Liver (tissue), 9 donors: ENCODE data around the gene KCNC4. TPM values are rescaled to one million over a fixed set of nuclear protein-coding genes. Genes with fewer than 3 reads are reported as not detected.

ENCODE experiments used
- DNase-seq: peaks from one replicate; pipeline ENCODE4 v3.0.0-alpha.2; 2017; ENCODE audit warnings: low spot score
- H3K27ac ChIP-seq, 2 donors: one replicate each; pipeline ENCODE4 v1.7.0; 2013; ENCODE audit warnings: inconsistent platforms in 2 of 2, low read length in 2 of 2, control low read depth in 1 of 2, low read depth in 1 of 2, mild to moderate bottlenecking in 1 of 2
- H3K27me3 ChIP-seq, 4 donors: one replicate each; pipeline versions ENCODE4 v1.6.1 to v1.7.0; 2013; ENCODE audit warnings: low read length in 3 of 4, inconsistent platforms in 1 of 4, mild to moderate bottlenecking in 1 of 4, moderate library complexity in 1 of 4; ENCODE audit not compliant: control insufficient read depth in 4 of 4, insufficient read depth in 4 of 4
- H3K36me3 ChIP-seq, 4 donors: one replicate each; pipeline versions ENCODE4 v1.6.1 to v1.7.0; 2013; ENCODE audit warnings: low read length in 3 of 4, mild to moderate bottlenecking in 3 of 4, low read depth in 1 of 4, moderate library complexity in 1 of 4; ENCODE audit not compliant: control insufficient read depth in 4 of 4, insufficient read depth in 3 of 4
- H3K4me1 ChIP-seq, 4 donors: one replicate each; pipeline versions ENCODE4 v1.6.1 to v1.7.0; 2013; ENCODE audit warnings: low read length in 3 of 4, mild to moderate bottlenecking in 3 of 4, moderate library complexity in 1 of 4; ENCODE audit not compliant: control insufficient read depth in 4 of 4, insufficient read depth in 4 of 4
- H3K4me3 ChIP-seq, 3 donors: one replicate each; pipeline versions ENCODE4 v1.6.1 to v1.7.0; 2013; ENCODE audit warnings: low read length in 3 of 3, control low read depth in 1 of 3, low read depth in 1 of 3, mild to moderate bottlenecking in 1 of 3
- H3K9ac ChIP-seq, 2 donors: one replicate each; pipeline ENCODE4 v1.7.0; 2013; ENCODE audit warnings: low read length in 2 of 2, mild to moderate bottlenecking in 2 of 2, moderate library complexity in 2 of 2, control low read depth in 1 of 2, low read depth in 1 of 2
- H3K9me3 ChIP-seq, 4 donors: one replicate each; pipeline versions ENCODE4 v1.6.1 to v1.7.0; 2013; ENCODE audit warnings: low read length in 3 of 4; ENCODE audit not compliant: control insufficient read depth in 4 of 4
- ATF3 ChIP-seq: IDR thresholded peaks from 2 replicates; pipeline ENCODE4 v1.6.1; 2016; ENCODE audit warnings: antibody characterized with exemption
- EGR1 ChIP-seq, 2 donors: IDR thresholded peaks; 2 replicates each; pipeline ENCODE4 v1.6.1; 2016 to 2018; ENCODE audit warnings: antibody characterized with exemption in 2 of 2, low read depth in 2 of 2
- FOXA2 ChIP-seq: IDR thresholded peaks from 2 replicates; pipeline ENCODE4 v1.6.1; 2016; ENCODE audit warnings: antibody characterized with exemption
- GABPA ChIP-seq, 2 donors: IDR thresholded peaks in 1 of 2; conservative IDR thresholded peaks in 1 of 2; 2 replicates each; pipeline ENCODE4 v1.6.1; 2016; ENCODE audit warnings: antibody characterized with exemption in 2 of 2, mild to moderate bottlenecking in 1 of 2, moderate library complexity in 1 of 2
- HNF4A ChIP-seq, 2 donors: conservative IDR thresholded peaks; 2 replicates each; pipeline ENCODE4 v1.6.1; 2016; ENCODE audit warnings: antibody characterized with exemption in 2 of 2, mild to moderate bottlenecking in 2 of 2
- HNF4G ChIP-seq: IDR thresholded peaks from 2 replicates; pipeline ENCODE4 v1.6.1; 2016; ENCODE audit warnings: antibody characterized with exemption
- JUND ChIP-seq, 2 donors: IDR thresholded peaks; 2 replicates each; pipeline ENCODE4 v1.6.1; 2016; ENCODE audit warnings: antibody characterized with exemption in 2 of 2
- NR2F2 ChIP-seq: IDR thresholded peaks from 2 replicates; pipeline ENCODE4 v1.6.1; 2016; ENCODE audit warnings: antibody characterized with exemption
- RAD21 ChIP-seq, 2 donors: IDR thresholded peaks; 2 replicates each; pipeline ENCODE4 v1.6.1; 2016; ENCODE audit warnings: antibody characterized with exemption in 2 of 2, mild to moderate bottlenecking in 2 of 2
- REST ChIP-seq: IDR thresholded peaks from 2 replicates; pipeline ENCODE4 v1.6.1; 2016; ENCODE audit warnings: antibody characterized with exemption, mild to moderate bottlenecking
- RXRA ChIP-seq, 2 donors: IDR thresholded peaks; 2 replicates each; pipeline ENCODE4 v1.6.1; 2017 to 2018; ENCODE audit warnings: antibody characterized with exemption in 2 of 2, mild to moderate bottlenecking in 1 of 2
- SP1 ChIP-seq: IDR thresholded peaks from 2 replicates; pipeline ENCODE4 v1.6.1; 2018; ENCODE audit warnings: antibody characterized with exemption, mild to moderate bottlenecking
- TAF1 ChIP-seq: conservative IDR thresholded peaks from 2 replicates; pipeline ENCODE4 v1.6.1; 2016; ENCODE audit warnings: antibody characterized with exemption, mild to moderate bottlenecking
- ZBTB33 ChIP-seq: IDR thresholded peaks from 2 replicates; pipeline ENCODE4 v1.6.1; 2016; ENCODE audit warnings: antibody characterized with exemption
- WGBS: extraction: QIAGEN DNeasy Blood & Tissue Kit; methylation state at CpG from one replicate; pipeline ENCODE4 v1.1.7; 2013; 5-methylcytosine and 5-hydroxymethylcytosine counted together
- polyA plus RNA-seq, 2 donors: library from polyadenylated mRNA; stranded (reverse) in 1 of 2; unstranded in 1 of 2; fragments of 200-250 nt in 1 of 2; fragments of >200 nt in 1 of 2; fragmentation: Nextera tagmentation in 1 of 2; extraction: Ambion mirVana in 1 of 2; gene quantifications; one replicate each; pipeline versions ENCODE4 v1.2.1 to v1.2.3, GENCODE V29; 2013 to 2015
- total RNA-seq, 2 donors: library from RNA; depleted of rRNA; stranded (reverse); fragments of >200 nt; gene quantifications; one replicate each; pipeline ENCODE4 v1.2.3, GENCODE V29; 2014
- TF ChIP-seq, protein P1 (sequence below): fragments of 150-350 bp; IDR thresholded peaks from 2 replicates; pipeline ENCODE4 v1.5.1; 2017; ENCODE audit warnings: improper control_type of control experiment, low read depth, low read length; ENCODE audit not compliant: missing input control
- TF ChIP-seq, protein P2 (sequence below): IDR thresholded peaks from 2 replicates; pipeline ENCODE4 v1.6.1; 2016; ENCODE audit warnings: antibody characterized with exemption
- donor health status: healthy.
- donor health status: healthy.
- donor health status: healthy.
- donor health status: healthy.
- donor health status: healthy.

KCNC4 gene
- total and polyA plus RNA-seq, 4 donors: 0.46 to 2.5 (median 1.5) TPM

- Histone ChIP-seq H3K36me3 (no peaks in the 10 kb centered on the region), H3K27ac (no peak overlapping the region), H3K27me3 (no peaks in the 10 kb centered on the region), H3K4me1 (no peaks in the 10 kb centered on the region), H3K9ac (no peak overlapping the region), H3K9me3 (no peaks in the 10 kb centered on the region), H3K4me3 (no peak overlapping the region)
- WGBS: 90% methylated on average over 12 of the region's 12 CpGs
- no peak for DNase-seq
- TF ChIP-seq FOXA2: no peak
These were observed 18.3 kb downstream of the KCNC4 start for GRCh38 chr1:110228381-110228780.

DNA sequence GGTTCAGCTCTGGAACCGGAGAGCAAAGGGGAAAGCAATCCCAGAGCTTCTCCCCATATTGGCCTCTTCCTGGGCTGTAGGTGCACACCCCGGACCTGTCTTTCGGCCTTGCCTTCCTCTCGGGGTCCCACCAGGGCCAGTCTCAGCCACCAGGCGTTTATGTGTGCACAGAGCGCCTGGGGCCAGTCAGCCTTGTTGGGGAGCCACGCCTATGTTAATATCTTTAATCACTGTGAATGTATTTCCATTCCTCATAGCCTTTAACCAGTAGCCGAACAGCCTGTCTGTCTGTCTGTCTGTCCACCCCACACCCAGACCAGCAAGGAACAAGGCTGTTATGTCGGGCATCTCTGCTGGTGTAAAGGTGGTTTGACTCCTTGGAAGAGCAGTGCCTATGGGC, 18.8 kb downstream of the KCNC4 start:
- WGBS: 89% methylated on average over 9 of the region's 9 CpGs
- Histone ChIP-seq H3K36me3 (no peaks in the 10 kb centered on the region), H3K9ac (no peak overlapping the region), H3K27me3 (no peaks in the 10 kb centered on the region), H3K9me3 (no peaks in the 10 kb centered on the region), H3K4me1 (no peaks in the 10 kb centered on the region), H3K27ac (no peak overlapping the region), H3K4me3 (no peak overlapping the region)
- TF ChIP-seq REST (no peak), RAD21 (IDR thresholded peaks at IDR 0.05) (no peak)
- no peak for DNase-seq

- no peak overlapping the region for H3K27ac ChIP-seq
- no peak overlapping the region for H3K4me3 ChIP-seq
- no peak overlapping the region for H3K9ac ChIP-seq
- 86% methylated on average over 21 of the region's 21 CpGs for WGBS
- no peaks in the 10 kb centered on the region for H3K4me1 ChIP-seq
- no peaks in the 10 kb centered on the region for H3K36me3 ChIP-seq
- H3K27me3 ChIP-seq: no peaks in the 10 kb centered on the region
- no peak for DNase-seq
- no peaks in the 10 kb centered on the region for H3K9me3 ChIP-seq
- TF ChIP-seq FOXA2: no peak
- no peak for TF ChIP-seq HNF4A (conservative IDR thresholded peaks at IDR 0.05)
- no peak for TF ChIP-seq GABPA (IDR thresholded peaks at IDR 0.05 in 1 of 2, conservative IDR thresholded peaks at IDR 0.05 in 1 of 2)
- TF ChIP-seq HNF4G: no peak
- TF ChIP-seq TAF1: no peak
- TF ChIP-seq REST: no peak
- TF ChIP-seq, protein P1, sequence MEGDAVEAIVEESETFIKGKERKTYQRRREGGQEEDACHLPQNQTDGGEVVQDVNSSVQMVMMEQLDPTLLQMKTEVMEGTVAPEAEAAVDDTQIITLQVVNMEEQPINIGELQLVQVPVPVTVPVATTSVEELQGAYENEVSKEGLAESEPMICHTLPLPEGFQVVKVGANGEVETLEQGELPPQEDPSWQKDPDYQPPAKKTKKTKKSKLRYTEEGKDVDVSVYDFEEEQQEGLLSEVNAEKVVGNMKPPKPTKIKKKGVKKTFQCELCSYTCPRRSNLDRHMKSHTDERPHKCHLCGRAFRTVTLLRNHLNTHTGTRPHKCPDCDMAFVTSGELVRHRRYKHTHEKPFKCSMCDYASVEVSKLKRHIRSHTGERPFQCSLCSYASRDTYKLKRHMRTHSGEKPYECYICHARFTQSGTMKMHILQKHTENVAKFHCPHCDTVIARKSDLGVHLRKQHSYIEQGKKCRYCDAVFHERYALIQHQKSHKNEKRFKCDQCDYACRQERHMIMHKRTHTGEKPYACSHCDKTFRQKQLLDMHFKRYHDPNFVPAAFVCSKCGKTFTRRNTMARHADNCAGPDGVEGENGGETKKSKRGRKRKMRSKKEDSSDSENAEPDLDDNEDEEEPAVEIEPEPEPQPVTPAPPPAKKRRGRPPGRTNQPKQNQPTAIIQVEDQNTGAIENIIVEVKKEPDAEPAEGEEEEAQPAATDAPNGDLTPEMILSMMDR: no peak
- no peak for TF ChIP-seq NR2F2
- TF ChIP-seq RXRA (IDR thresholded peaks at IDR 0.05): no peak
- TF ChIP-seq JUND (IDR thresholded peaks at IDR 0.05): no peak
- no peak for TF ChIP-seq ATF3
- TF ChIP-seq RAD21 (IDR thresholded peaks at IDR 0.05): no peak
- no peak for TF ChIP-seq EGR1 (IDR thresholded peaks at IDR 0.05; ENCODE audit: low read depth in 2 of 2)
- TF ChIP-seq, protein P2, sequence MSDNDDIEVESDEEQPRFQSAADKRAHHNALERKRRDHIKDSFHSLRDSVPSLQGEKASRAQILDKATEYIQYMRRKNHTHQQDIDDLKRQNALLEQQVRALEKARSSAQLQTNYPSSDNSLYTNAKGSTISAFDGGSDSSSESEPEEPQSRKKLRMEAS: no peak
- no peak for TF ChIP-seq SP1
- no peak for TF ChIP-seq ZBTB33
These were observed 19.4 kb downstream of the KCNC4 start for GRCh38 chr1:110229348-110230001.
